Transverse colon (tissue), 4 donors: ENCODE results near the gene MGAT4A. TPM values are rescaled to one million over a fixed set of nuclear protein-coding genes. Genes with fewer than 3 reads are reported as not detected.

Source experiments
- DNase-seq: peaks from one replicate; pipeline ENCODE4 v3.0.0-alpha.2; 2019
- H3K27ac ChIP-seq, 4 donors: fragments of 200-600 bp; sonication (generic); 2 replicates each; pipeline ENCODE4 v1.5.1; 2016 to 2018; ENCODE audit warnings: inconsistent platforms in 4 of 4
- H3K27me3 ChIP-seq: fragments of 200-600 bp; sonication (generic); 2 replicates; pipeline ENCODE4 v1.5.1; 2017; ENCODE audit warnings: inconsistent platforms
- H3K36me3 ChIP-seq, 4 donors: fragments of 200-600 bp; sonication (generic); 2 replicates each; pipeline ENCODE4 v1.5.1; 2017 to 2019; ENCODE audit warnings: inconsistent platforms in 4 of 4
- H3K4me1 ChIP-seq, 4 donors: fragments of 200-600 bp; sonication (generic); 2 replicates each; pipeline ENCODE4 v1.5.1; 2017 to 2020; ENCODE audit warnings: inconsistent platforms in 4 of 4
- H3K4me3 ChIP-seq, 4 donors: fragments of 200-600 bp; sonication (generic); 1 replicate in 1 of 4; 2 replicates in 3 of 4; pipeline versions ENCODE4 v1.5.1 to v1.6.1; 2017 to 2019; ENCODE audit warnings: inconsistent platforms in 4 of 4
- H3K9me3 ChIP-seq, 2 donors: fragments of 200-600 bp; sonication (generic); 2 replicates each; pipeline ENCODE4 v1.5.1; 2017 to 2019; ENCODE audit warnings: inconsistent platforms in 2 of 2
- CTCF ChIP-seq, 5 experiments: fragments of 200-600 bp in 3 of 5; fragments of 450-650 bp in 2 of 5; sonication (generic) in 3 of 5; IDR thresholded peaks; 1 replicate in 2 of 5; 2 replicates in 3 of 5; pipeline ENCODE4 v1.5.1; 2016 to 2017; ENCODE audit warnings: antibody characterized with exemption in 5 of 5, inconsistent platforms in 3 of 5, mild to moderate bottlenecking in 2 of 5, moderate library complexity in 1 of 5
- EP300 ChIP-seq: sonication (generic); formaldehyde crosslinking; IDR thresholded peaks from one replicate; pipeline ENCODE4 v1.6.1; 2017; ENCODE audit warnings: antibody characterized with exemption, low read depth
- POLR2A ChIP-seq: fragments of 450-650 bp; IDR thresholded peaks from one replicate; pipeline ENCODE4 v1.6.1; 2016; ENCODE audit warnings: antibody characterized with exemption, mild to moderate bottlenecking, moderate library complexity
- POLR2AphosphoS5 ChIP-seq, 3 donors: sonication (generic); formaldehyde crosslinking; IDR thresholded peaks; one replicate each; pipeline ENCODE4 v1.6.1; 2016; ENCODE audit warnings: antibody characterized with exemption in 3 of 3
- WGBS, 2 donors: methylation state at CpG; one replicate each; pipeline ENCODE4 v1.1.5; 2018; ENCODE audit warnings: low coverage in 1 of 2; 5-methylcytosine and 5-hydroxymethylcytosine counted together
- in situ Hi-C, 4 donors: fragments of 200-750 bp; cut with MboI; loops; one replicate each; pipeline versions ENCODE4 v1.15.0 to v1.15.1; 2017; ENCODE audit warnings: low sequenced_read_pairs in 3 of 4, low pct_ligation_motif_present in 1 of 4, low pct_unique_long_range_greater_than_20kb in 1 of 4
- intact Hi-C: fragments of 100-400 bp; cut with DNase I; formaldehyde crosslinking; loops from one replicate; pipeline ENCODE4 v1.15.1; 2023; ENCODE audit warnings: low total_unique reads
- total RNA-seq, 4 donors: library from RNA; depleted of rRNA; stranded (reverse); fragments of >200 nt; gene quantifications; one replicate each; pipeline ENCODE4 v1.1.0, GENCODE V29; 2016

Gene MGAT4A
- total RNA-seq, 4 donors from 2014 or later: 29.9 to 237 (median 124) TPM

DNA sequence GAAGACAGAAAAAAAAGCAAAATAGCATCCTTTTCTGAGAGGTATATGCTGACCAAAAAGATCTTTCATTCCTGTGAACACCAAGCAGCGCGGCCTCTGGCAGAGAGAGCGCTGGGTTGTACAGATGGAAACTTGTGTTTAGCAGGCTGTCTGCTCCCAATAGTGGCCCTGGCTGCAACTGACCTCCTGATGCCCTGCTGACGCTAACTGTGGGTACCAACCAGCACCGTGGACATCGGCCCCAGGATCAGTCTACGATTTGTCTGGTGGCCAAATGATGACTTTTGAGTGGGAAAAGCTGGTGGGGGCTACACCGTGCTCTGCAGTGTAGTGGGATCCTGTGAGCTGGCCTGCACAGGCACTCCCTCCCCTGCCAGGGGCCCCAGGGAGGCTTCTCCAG is 138.4 kb downstream of the MGAT4A start:
- intact Hi-C loops (no loop called here), in situ Hi-C loops (loop anchor here in 2 of 4 donors (10.0 to 25.0 kb wide), 2 partner anchors 178 to 180 kb away; no protein-coding TSS in a partner anchor)
- TF ChIP-seq EP300 (no peak), CTCF (IDR thresholded peaks at IDR 0.05) (no peak), POLR2A (no peak), POLR2AphosphoS5 (IDR thresholded peaks at IDR 0.05) (no peak)
- H3K4me1 ChIP-seq: no peaks in the 10 kb centered on the region
- 93 to 99% methylated on average over 5 to 8 of the region's 8 CpGs for WGBS, 2 donors
- H3K4me3 ChIP-seq: no peak overlapping the region
- no peak overlapping the region for H3K27ac ChIP-seq
- no peaks in the 10 kb centered on the region for H3K27me3 ChIP-seq
- peaks cover 0 to 7% (median 2%) of the 10 kb centered on the region in 4 donors for H3K36me3 ChIP-seq
- H3K9me3 ChIP-seq: no peaks in the 10 kb centered on the region
- DNase-seq: no peak

DNA sequence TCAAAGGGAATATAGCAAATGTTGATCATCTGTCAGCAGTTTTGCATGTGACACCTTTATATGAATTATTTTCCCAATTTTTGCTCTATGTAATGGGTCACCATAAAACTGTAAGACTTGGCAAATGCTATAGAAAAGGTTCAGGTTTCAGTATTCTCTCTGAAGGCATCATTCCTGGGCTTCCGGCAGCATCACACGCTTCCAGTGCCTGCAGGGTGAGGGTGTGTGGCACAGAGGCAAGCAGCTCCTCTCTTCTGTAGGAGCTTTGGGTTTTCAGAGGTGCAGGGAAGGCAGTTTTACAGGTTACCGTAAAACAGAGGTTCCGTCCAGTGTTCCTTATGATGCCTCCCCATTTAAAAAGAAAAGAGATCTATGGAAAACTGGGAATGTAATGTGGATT is 141.4 kb downstream of the MGAT4A start:
- DNase-seq: no peak
- Histone ChIP-seq H3K4me3 (no peak overlapping the region), H3K9me3 (no peaks in the 10 kb centered on the region), H3K27ac (no peak overlapping the region), H3K27me3 (no peaks in the 10 kb centered on the region), H3K36me3 (no peaks in the 10 kb centered on the region), H3K4me1 (peaks cover 0 to 3% (median 2%) of the 10 kb centered on the region in 4 donors)
- intact Hi-C loops (no loop called here), in situ Hi-C loops (loop anchor here in 1 of 4 donors (25.0 kb wide), 1 partner anchor 177 kb away; no protein-coding TSS in a partner anchor)
- 96 to 97% methylated on average over 4 of the region's 4 CpGs for WGBS, 2 donors
- TF ChIP-seq EP300: no peak
- TF ChIP-seq POLR2AphosphoS5 (IDR thresholded peaks at IDR 0.05): no peak
- no peak for TF ChIP-seq CTCF (IDR thresholded peaks at IDR 0.05)
- TF ChIP-seq POLR2A: no peak

DNA sequence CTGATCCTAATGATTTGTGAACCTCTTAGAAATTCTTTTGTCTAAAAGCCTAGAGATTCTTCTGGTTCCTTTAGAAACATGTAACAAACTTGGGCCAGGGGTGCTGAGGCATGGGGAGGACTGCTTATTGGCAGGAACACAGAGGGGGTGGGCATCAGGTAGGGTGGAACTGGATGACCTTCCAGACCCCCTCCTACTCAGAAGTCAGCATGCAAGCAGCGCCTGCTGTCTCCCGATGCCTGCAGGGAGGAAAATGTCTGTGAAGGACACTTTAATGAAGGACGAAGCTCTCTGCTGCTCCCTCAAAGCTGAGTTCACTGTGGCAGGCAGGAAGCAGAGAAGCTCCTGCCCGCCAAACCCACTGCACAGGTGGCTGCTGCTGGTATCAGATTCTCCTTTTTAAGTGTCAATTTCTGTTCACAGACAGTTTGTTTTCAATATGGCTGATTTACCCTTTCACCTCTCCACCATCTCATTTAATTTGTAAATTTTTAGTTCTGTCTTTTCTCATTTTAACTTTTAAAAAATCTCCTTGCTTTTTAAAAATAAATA is 142.0 kb downstream of the MGAT4A start:
- TF ChIP-seq POLR2AphosphoS5 (IDR thresholded peaks at IDR 0.05) (no peak), POLR2A (no peak), CTCF (IDR thresholded peaks at IDR 0.05) (no peak)
- H3K36me3 ChIP-seq: no peaks in the 10 kb centered on the region
- DNase-seq: no peak
- intact Hi-C loops (no loop called here), in situ Hi-C loops (loop anchor here in 1 of 4 donors (25.0 kb wide), 1 partner anchor 177 kb away; no protein-coding TSS in a partner anchor)
- no peak overlapping the region for H3K27ac ChIP-seq
- H3K4me3 ChIP-seq: no peak overlapping the region
- H3K27me3 ChIP-seq: no peaks in the 10 kb centered on the region
- no peaks in the 10 kb centered on the region for H3K9me3 ChIP-seq
- H3K4me1 ChIP-seq: peaks cover 0 to 8% (median 6%) of the 10 kb centered on the region in 4 donors
- WGBS, 2 donors: 83 to 92% methylated on average over 2 to 4 of the region's 4 CpGs

- Histone ChIP-seq H3K27ac (no peak overlapping the region), H3K27me3 (no peaks in the 10 kb centered on the region), H3K4me3 (no peak overlapping the region), H3K36me3 (no peaks in the 10 kb centered on the region), H3K9me3 (no peaks in the 10 kb centered on the region), H3K4me1 (peaks cover 0 to 14% (median 9%) of the 10 kb centered on the region in 4 donors)
- intact Hi-C loops: no loop called here
- TF ChIP-seq EP300: no peak
- no peak for TF ChIP-seq POLR2A
- TF ChIP-seq CTCF (IDR thresholded peaks at IDR 0.05): no peak
- TF ChIP-seq POLR2AphosphoS5 (IDR thresholded peaks at IDR 0.05): no peak
- no peak for DNase-seq
- 82 to 86% methylated on average over 1 to 6 of the region's 6 CpGs for WGBS, 2 donors
- in situ Hi-C loops: loop anchor here in 1 of 4 donors (25.0 kb wide), 1 partner anchor 174 kb away; no protein-coding TSS in a partner anchor
These were observed 144.3 kb downstream of the MGAT4A start for GRCh38 chr2:98586551-98587140.
